ENCODE results near the gene YY1.
A peak's percentile ranks its signal among the peaks of the same experiment; 100 is the strongest.

YY1 gene

GRCh38 chr14:100219126-100219785, 19.7 kb upstream of the YY1 start:
- DNase-seq (ENCODE audit: low spot score): no peak
- TF ChIP-seq, protein P1, sequence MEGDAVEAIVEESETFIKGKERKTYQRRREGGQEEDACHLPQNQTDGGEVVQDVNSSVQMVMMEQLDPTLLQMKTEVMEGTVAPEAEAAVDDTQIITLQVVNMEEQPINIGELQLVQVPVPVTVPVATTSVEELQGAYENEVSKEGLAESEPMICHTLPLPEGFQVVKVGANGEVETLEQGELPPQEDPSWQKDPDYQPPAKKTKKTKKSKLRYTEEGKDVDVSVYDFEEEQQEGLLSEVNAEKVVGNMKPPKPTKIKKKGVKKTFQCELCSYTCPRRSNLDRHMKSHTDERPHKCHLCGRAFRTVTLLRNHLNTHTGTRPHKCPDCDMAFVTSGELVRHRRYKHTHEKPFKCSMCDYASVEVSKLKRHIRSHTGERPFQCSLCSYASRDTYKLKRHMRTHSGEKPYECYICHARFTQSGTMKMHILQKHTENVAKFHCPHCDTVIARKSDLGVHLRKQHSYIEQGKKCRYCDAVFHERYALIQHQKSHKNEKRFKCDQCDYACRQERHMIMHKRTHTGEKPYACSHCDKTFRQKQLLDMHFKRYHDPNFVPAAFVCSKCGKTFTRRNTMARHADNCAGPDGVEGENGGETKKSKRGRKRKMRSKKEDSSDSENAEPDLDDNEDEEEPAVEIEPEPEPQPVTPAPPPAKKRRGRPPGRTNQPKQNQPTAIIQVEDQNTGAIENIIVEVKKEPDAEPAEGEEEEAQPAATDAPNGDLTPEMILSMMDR (IDR thresholded peaks at IDR 0.05; ENCODE audit: extremely low read depth, missing control alignments): no peak

DNA sequence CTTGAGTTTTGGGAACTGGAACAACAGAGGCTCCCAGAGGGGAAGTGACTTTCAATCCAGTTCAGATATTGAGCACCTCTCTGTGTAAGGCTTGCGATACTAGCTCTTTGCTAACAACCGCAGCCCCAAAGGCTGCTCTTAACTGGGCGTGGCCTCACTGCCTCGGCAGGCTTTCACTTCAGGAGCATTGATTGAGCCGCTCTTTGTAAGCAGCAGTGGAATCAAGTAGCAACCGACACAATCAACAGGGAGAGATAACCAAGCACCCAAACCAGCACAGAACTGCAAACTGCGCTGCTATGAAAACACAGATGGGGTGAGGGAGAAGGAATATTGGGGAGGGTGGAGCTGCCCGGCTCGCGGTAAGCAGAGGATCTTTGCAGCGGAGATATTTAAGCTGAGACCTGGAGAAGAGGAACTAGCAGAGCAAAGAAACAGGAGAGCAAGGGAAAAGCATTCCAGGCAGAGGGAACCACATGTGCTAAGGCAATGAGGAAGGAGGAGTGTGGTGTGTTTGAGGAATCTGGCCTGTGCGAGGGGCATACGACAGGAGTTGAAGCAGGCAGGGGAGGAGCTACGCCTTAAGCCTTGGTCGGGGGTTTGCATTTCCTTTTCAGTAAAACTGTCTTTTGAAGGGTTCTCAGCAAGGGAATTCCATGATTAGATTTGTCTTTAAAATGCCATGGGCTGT, 17.3 kb upstream of the YY1 start:
- DNase-seq (ENCODE audit: low spot score): peak; percentile 72

DNA sequence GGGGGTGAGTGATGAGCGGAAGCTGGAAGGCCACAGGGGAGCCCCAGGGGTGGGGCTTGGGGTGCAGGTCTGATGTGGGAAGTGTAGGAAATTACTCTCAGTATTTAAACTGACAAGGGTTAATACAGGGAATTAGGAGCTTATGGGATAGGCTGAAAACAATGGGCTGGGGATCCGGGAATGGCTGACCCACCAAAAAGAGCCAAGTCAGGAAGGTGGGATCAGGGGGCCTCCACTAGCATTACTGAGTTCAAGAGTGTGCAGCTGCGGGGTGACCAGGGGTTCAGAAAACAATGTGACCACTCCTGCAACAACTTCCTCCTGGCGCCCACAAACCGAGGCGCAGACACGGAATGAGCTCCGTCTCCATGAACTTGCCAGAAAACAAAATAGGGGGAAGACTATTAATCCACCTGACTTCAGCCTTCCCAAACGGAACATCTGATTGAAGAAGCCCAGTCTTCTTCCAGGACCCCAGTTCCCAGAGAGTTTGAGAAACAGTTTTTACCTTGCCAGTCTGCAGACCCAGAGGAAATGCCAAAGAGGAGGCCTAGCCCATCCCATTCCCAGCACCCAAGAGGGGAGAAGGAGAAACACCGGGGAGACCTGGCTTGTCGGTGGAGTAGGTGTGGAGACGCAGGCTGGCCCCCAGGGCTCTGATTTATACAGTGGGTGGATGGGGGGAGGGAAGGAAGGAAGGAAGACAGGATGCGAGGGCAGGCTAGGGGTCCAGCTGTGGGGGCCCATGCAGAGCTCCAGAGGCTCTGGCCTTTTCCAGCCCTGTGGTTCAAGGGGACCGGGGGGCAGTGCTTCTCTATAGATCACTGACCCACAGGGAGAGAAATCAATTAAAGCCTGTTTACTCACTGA, 16.5 kb upstream of the YY1 start:
- TF ChIP-seq, protein P1 (IDR thresholded peaks at IDR 0.05; ENCODE audit: extremely low read depth, missing control alignments): no peak
- DNase-seq (ENCODE audit: low spot score): no peak

More for the DNA sequence above, 17.3 kb upstream of the YY1 start:
- TF ChIP-seq, protein P1 (IDR thresholded peaks at IDR 0.05; ENCODE audit: extremely low read depth, missing control alignments): no peak

GRCh38 chr14:100223332-100224201, 15.4 kb upstream of the YY1 start:
- TF ChIP-seq, protein P1 (IDR thresholded peaks at IDR 0.05; ENCODE audit: extremely low read depth, missing control alignments): no peak
- DNase-seq (ENCODE audit: low spot score): no peak

GRCh38 chr14:100224229-100224866, 14.6 kb upstream of the YY1 start:
- no peak for DNase-seq (ENCODE audit: low spot score)
- TF ChIP-seq, protein P1 (IDR thresholded peaks at IDR 0.05; ENCODE audit: extremely low read depth, missing control alignments): no peak

GRCh38 chr14:100225169-100225568, 13.8 kb upstream of the YY1 start:
- TF ChIP-seq, protein P1 (IDR thresholded peaks at IDR 0.05; ENCODE audit: extremely low read depth, missing control alignments): no peak
- no peak for DNase-seq (ENCODE audit: low spot score)
